C4-2B (cell line): Measurements from ENCODE around the gene FBXL20.

Experiments used
- H3K27ac ChIP-seq: fragments of 450-650 bp; 2 replicates; pipeline ENCODE4 v1.5.1; 2017
- CTCF ChIP-seq: fragments of 450-650 bp; conservative IDR thresholded peaks from 2 replicates; pipeline ENCODE4 v1.5.1; 2017; ENCODE audit warnings: mild to moderate bottlenecking
- ZFX ChIP-seq: fragments of 450-650 bp; IDR thresholded peaks from 2 replicates; pipeline ENCODE4 v1.6.1; 2017

The FBXL20 gene

GRCh38 chr17:39416141-39416540, 14.7 kb upstream of the FBXL20 start:
- no peak overlapping the region for H3K27ac ChIP-seq
- TF ChIP-seq ZFX (no peak), CTCF (no peak)

GRCh38 chr17:39410279-39410678, 8.9 kb upstream of the FBXL20 start:
- H3K27ac ChIP-seq: no peak overlapping the region

GRCh38 chr17:39408360-39408759, 6.9 kb upstream of the FBXL20 start:
- no peak overlapping the region for H3K27ac ChIP-seq
- no peak for TF ChIP-seq CTCF
- no peak for TF ChIP-seq ZFX

More at GRCh38 chr17:39410279-39410678, 8.9 kb upstream of the FBXL20 start:
- no peak for TF ChIP-seq ZFX
- TF ChIP-seq CTCF: no peak

- no peak overlapping the region for H3K27ac ChIP-seq
- TF ChIP-seq ZFX (no peak), CTCF (no peak)
These were observed 5.5 kb upstream of the FBXL20 start for GRCh38 chr17:39406951-39407350.

GRCh38 chr17:39405436-39405835, 4.0 kb upstream of the FBXL20 start:
- H3K27ac ChIP-seq: no peak overlapping the region

GRCh38 chr17:39404542-39405378, 3.3 kb upstream of the FBXL20 start:
- H3K27ac ChIP-seq: no peak overlapping the region

More at GRCh38 chr17:39405436-39405835, 4.0 kb upstream of the FBXL20 start:
- TF ChIP-seq CTCF (no peak), ZFX (no peak)

More at GRCh38 chr17:39404542-39405378, 3.3 kb upstream of the FBXL20 start:
- no peak for TF ChIP-seq CTCF
- TF ChIP-seq ZFX: no peak
